ENCODE data around the gene ASTN2. TPM values are rescaled to one million over a fixed set of nuclear protein-coding genes. Genes with fewer than 3 reads are reported as not detected.
A peak's percentile ranks its signal among the peaks of the same experiment; 100 is the strongest.

ASTN2 gene
- total RNA-seq, 2 donors from 2014 or later = 113 to 153 TPM

- DNase-seq (ENCODE audit: low spot score) = peak; percentile 81
- H3K36me3 ChIP-seq = no peaks in the 10 kb centered on the region
- no peaks in the 10 kb centered on the region for H3K4me1 ChIP-seq (replicated peaks)
- 3% methylated on average over 37 of the region's 54 CpGs for WGBS
- intact Hi-C loops (cut with DNase I) = no loop called here
- TF ChIP-seq CTCF (IDR thresholded peaks at IDR 0.05) = no peak
- peak; percentile 74 for TF ChIP-seq POLR2AphosphoS5 (IDR thresholded peaks at IDR 0.05)
- TF ChIP-seq POLR2A (IDR thresholded peaks at IDR 0.05) = peak; percentile 40
- H3K27ac ChIP-seq = peak within 1 kb of the TSS; percentile 72 to 75
- peak within 1 kb of the TSS; percentile 58 to 72 for H3K4me3 ChIP-seq
- H3K9me3 ChIP-seq = no peaks in the 10 kb centered on the region
- H3K27me3 ChIP-seq (replicated peaks; ENCODE audit: insufficient read depth) = no peaks in the 10 kb centered on the region
Measured at GRCh38 chr9:116687074-116687753, 727.6 kb downstream of the ASTN2 start, which contains the start of gene TRIM32. Gene TRIM32, plus strand, starts transcription at chr9:116687305. Its CDS starts 10,438 bp downstream, at chr9:116697743.

- 35% methylated on average over 7 of the region's 7 CpGs for WGBS
- Histone ChIP-seq H3K4me1 (replicated peaks) (no peaks in the 10 kb centered on the region), H3K27me3 (replicated peaks; ENCODE audit: insufficient read depth) (no peaks in the 10 kb centered on the region), H3K9me3 (no peaks in the 10 kb centered on the region), H3K27ac (peak overlapping the region in 1 of 2 donors; percentile 72), H3K4me3 (peak overlapping the region; percentile 58 to 72), H3K36me3 (no peaks in the 10 kb centered on the region)
- no peak for DNase-seq (ENCODE audit: low spot score)
- TF ChIP-seq CTCF (IDR thresholded peaks at IDR 0.05) (no peak), POLR2A (IDR thresholded peaks at IDR 0.05) (no peak), POLR2AphosphoS5 (IDR thresholded peaks at IDR 0.05) (no peak)
- intact Hi-C loops (cut with DNase I) = no loop called here
Measured at GRCh38 chr9:116686693-116687073, 728.2 kb downstream of the ASTN2 start.

GRCh38 chr9:116686135-116686534, 728.7 kb downstream of the ASTN2 start:
- no peaks in the 10 kb centered on the region for H3K4me1 ChIP-seq (replicated peaks)
- no peak for DNase-seq (ENCODE audit: low spot score)
- no peaks in the 10 kb centered on the region for H3K9me3 ChIP-seq
- H3K27me3 ChIP-seq (replicated peaks; ENCODE audit: insufficient read depth) = no peaks in the 10 kb centered on the region
- no peak overlapping the region for H3K4me3 ChIP-seq
- no peak overlapping the region for H3K27ac ChIP-seq
- intact Hi-C loops (cut with DNase I) = no loop called here
- no peaks in the 10 kb centered on the region for H3K36me3 ChIP-seq
- TF ChIP-seq POLR2AphosphoS5 (IDR thresholded peaks at IDR 0.05) = no peak
- no peak for TF ChIP-seq CTCF (IDR thresholded peaks at IDR 0.05)
- TF ChIP-seq POLR2A (IDR thresholded peaks at IDR 0.05) = no peak

- Histone ChIP-seq H3K4me1 (replicated peaks) (no peaks in the 10 kb centered on the region), H3K27me3 (replicated peaks; ENCODE audit: insufficient read depth) (no peaks in the 10 kb centered on the region), H3K27ac (no peak overlapping the region), H3K36me3 (no peaks in the 10 kb centered on the region), H3K9me3 (no peaks in the 10 kb centered on the region), H3K4me3 (no peak overlapping the region)
- TF ChIP-seq CTCF (IDR thresholded peaks at IDR 0.05) = no peak
- no peak for TF ChIP-seq POLR2AphosphoS5 (IDR thresholded peaks at IDR 0.05)
- TF ChIP-seq POLR2A (IDR thresholded peaks at IDR 0.05) = no peak
- intact Hi-C loops (cut with DNase I) = no loop called here
- WGBS = 81% methylated on average over 4 of the region's 4 CpGs
- DNase-seq (ENCODE audit: low spot score) = no peak
Measured at GRCh38 chr9:116685166-116685565, 729.7 kb downstream of the ASTN2 start.

- TF ChIP-seq CTCF (IDR thresholded peaks at IDR 0.05) = no peak
- TF ChIP-seq POLR2AphosphoS5 (IDR thresholded peaks at IDR 0.05) = no peak
- no peak for TF ChIP-seq POLR2A (IDR thresholded peaks at IDR 0.05)
- no peaks in the 10 kb centered on the region for H3K9me3 ChIP-seq
- H3K4me1 ChIP-seq (replicated peaks) = no peaks in the 10 kb centered on the region
- H3K27me3 ChIP-seq (replicated peaks; ENCODE audit: insufficient read depth) = no peaks in the 10 kb centered on the region
- H3K36me3 ChIP-seq = no peaks in the 10 kb centered on the region
- DNase-seq (ENCODE audit: low spot score) = no peak
- H3K4me3 ChIP-seq = no peak overlapping the region
- intact Hi-C loops (cut with DNase I) = no loop called here
- H3K27ac ChIP-seq = no peak overlapping the region
Measured at GRCh38 chr9:116683535-116683934, 731.3 kb downstream of the ASTN2 start.

All from prostate gland (tissue), 2 donors.